ENCODE results near the gene HSH2D. TPM values are rescaled to one million over a fixed set of nuclear protein-coding genes. Genes with fewer than 3 reads are reported as not detected.

HSH2D gene
- total RNA-seq, 1 donor from 2014 or later, result 0.49 TPM

- DNase-seq (ENCODE audit: missing footprints) (no peak), ATAC-seq (no peak)
- intact Hi-C loops (cut with DNase I), result loop anchor here (1.0 to 5.0 kb wide), 3 partner anchors 12 to 602 kb away; no protein-coding TSS in a partner anchor
These were observed 41.2 kb downstream of the HSH2D start for GRCh38 chr19:16184665-16185122.

- intact Hi-C loops (cut with DNase I), result loop anchor here (1.0 to 2.0 kb wide), 2 partner anchors 11 to 72 kb away; no protein-coding TSS in a partner anchor
These were observed 41.8 kb downstream of the HSH2D start, which contains the start of gene FAM32A for GRCh38 chr19:16185123-16185767. TSS of gene FAM32A (plus strand) at chr19:16185410. CDS start at chr19:16185443, 33 bp downstream.

GRCh38 chr19:16185768-16186123 is 42.3 kb downstream of the HSH2D start:
- intact Hi-C loops (cut with DNase I), result loop anchor here (1.0 to 2.0 kb wide), 2 partner anchors 11 to 73 kb away; no protein-coding TSS in a partner anchor
- DNase-seq (ENCODE audit: missing footprints) (no peak), ATAC-seq (peak; percentile 39)

More at GRCh38 chr19:16185123-16185767, 41.8 kb downstream of the HSH2D start, which contains the start of gene FAM32A:
- ATAC-seq (peak; percentile 98), DNase-seq (ENCODE audit: missing footprints) (peak; percentile 99)

GRCh38 chr19:16188521-16188920 is 45.0 kb downstream of the HSH2D start:
- DNase-seq (ENCODE audit: missing footprints) (no peak), ATAC-seq (no peak)
- intact Hi-C loops (cut with DNase I), result no loop called here

- intact Hi-C loops (cut with DNase I), result no loop called here
- ATAC-seq (peak; percentile 23), DNase-seq (ENCODE audit: missing footprints) (no peak)
These were observed 46.7 kb downstream of the HSH2D start for GRCh38 chr19:16190198-16190597.

GRCh38 chr19:16190736-16191135 is 47.3 kb downstream of the HSH2D start:
- ATAC-seq, result no peak
- DNase-seq (ENCODE audit: missing footprints), result no peak
- intact Hi-C loops (cut with DNase I), result no loop called here

GRCh38 chr19:16191216-16191908 is 47.9 kb downstream of the HSH2D start:
- DNase-seq (ENCODE audit: missing footprints) (no peak), ATAC-seq (no peak)
- intact Hi-C loops (cut with DNase I), result no loop called here

- ATAC-seq (no peak), DNase-seq (ENCODE audit: missing footprints) (no peak)
- intact Hi-C loops (cut with DNase I), result no loop called here
These were observed 50.0 kb downstream of the HSH2D start for GRCh38 chr19:16193466-16193865.

- DNase-seq (ENCODE audit: missing footprints) (no peak), ATAC-seq (no peak)
- intact Hi-C loops (cut with DNase I), result no loop called here
These were observed 53.7 kb downstream of the HSH2D start for GRCh38 chr19:16197188-16197621.

- ATAC-seq, result peak; percentile 96
- peak; percentile 99 for DNase-seq (ENCODE audit: missing footprints)
- intact Hi-C loops (cut with DNase I), result no loop called here
These were observed 54.3 kb downstream of the HSH2D start, which contains the start of gene AP1M1 for GRCh38 chr19:16197622-16198369. TSS of gene AP1M1 (plus strand) at chr19:16197911. CDS start at chr19:16198027, 116 bp downstream.

GRCh38 chr19:16198370-16198651 is 54.8 kb downstream of the HSH2D start:
- intact Hi-C loops (cut with DNase I), result no loop called here

GRCh38 chr19:16199275-16199932 is 55.9 kb downstream of the HSH2D start:
- ATAC-seq (no peak), DNase-seq (ENCODE audit: missing footprints) (no peak)
- intact Hi-C loops (cut with DNase I), result no loop called here

More at GRCh38 chr19:16198370-16198651, 54.8 kb downstream of the HSH2D start:
- DNase-seq (ENCODE audit: missing footprints), result no peak
- ATAC-seq, result no peak

- intact Hi-C loops (cut with DNase I), result no loop called here
- DNase-seq (ENCODE audit: missing footprints) (no peak), ATAC-seq (no peak)
These were observed 56.8 kb downstream of the HSH2D start for GRCh38 chr19:16200038-16201010.

GRCh38 chr19:16201011-16201391 is 57.5 kb downstream of the HSH2D start:
- DNase-seq (ENCODE audit: missing footprints) (no peak), ATAC-seq (no peak)
- intact Hi-C loops (cut with DNase I), result no loop called here

- no peak for DNase-seq (ENCODE audit: missing footprints)
- ATAC-seq, result no peak
- intact Hi-C loops (cut with DNase I), result no loop called here
These were observed 59.1 kb downstream of the HSH2D start for GRCh38 chr19:16202320-16203255.

- intact Hi-C loops (cut with DNase I), result no loop called here
- ATAC-seq (no peak), DNase-seq (ENCODE audit: missing footprints) (no peak)
These were observed 59.9 kb downstream of the HSH2D start for GRCh38 chr19:16203256-16204004.
